GM23338 (cell line): ENCODE results near the gene CARTPT. TPM values are rescaled to one million over a fixed set of nuclear protein-coding genes. Genes with fewer than 3 reads are reported as not detected.

ENCODE experiments used
- ATAC-seq: fragments of 200-7000 bp; cut with Tn5 transposase; 3 replicates; pipeline ENCODE4 v1.9.1; 2020
- DNase-seq: peaks from one replicate; pipeline ENCODE4 v3.0.0-alpha.2; 2015; ENCODE audit warnings: low spot score
- H2AFZ ChIP-seq: fragments of 200-600 bp; sonication (generic); 2 replicates; pipeline ENCODE4 v1.8.0; 2016; ENCODE audit warnings: antibody characterized with exemption, mild to moderate bottlenecking, moderate library complexity
- H3F3A ChIP-seq: fragments of 200-600 bp; sonication (generic); replicated peaks from 2 replicates; pipeline ENCODE4 v1.8.0; 2017; ENCODE audit warnings: antibody characterized with exemption, mixed run types, low read depth
- H3K27ac ChIP-seq: fragments of 200-600 bp; sonication (generic); 2 replicates; pipeline ENCODE4 v1.6.1; 2016; ENCODE audit warnings: low read depth
- H3K27me3 ChIP-seq: fragments of 200-600 bp; sonication (generic); 2 replicates; pipeline ENCODE4 v1.8.0; 2016; ENCODE audit warnings: mild to moderate bottlenecking, mixed run types, moderate library complexity; ENCODE audit not compliant: insufficient read depth
- H3K36me3 ChIP-seq: fragments of 200-600 bp; sonication (generic); 2 replicates; pipeline ENCODE4 v1.8.0; 2016; ENCODE audit warnings: mild to moderate bottlenecking; ENCODE audit not compliant: insufficient read depth
- H3K4me1 ChIP-seq: fragments of 200-600 bp; sonication (generic); 2 replicates; pipeline ENCODE4 v1.8.0; 2016; ENCODE audit warnings: mild to moderate bottlenecking, moderate library complexity; ENCODE audit not compliant: insufficient read depth
- H3K4me2 ChIP-seq: fragments of 200-600 bp; sonication (generic); 2 replicates; pipeline ENCODE4 v1.7.1; 2017; ENCODE audit warnings: mixed run types
- H3K4me3 ChIP-seq: fragments of 200-600 bp; sonication (generic); 2 replicates; pipeline ENCODE4 v1.6.1; 2016; ENCODE audit warnings: mixed run types
- H3K79me2 ChIP-seq: fragments of 200-600 bp; sonication (generic); replicated peaks from 2 replicates; pipeline ENCODE4 v1.8.0; 2017; ENCODE audit warnings: mild to moderate bottlenecking; ENCODE audit not compliant: insufficient read depth
- H3K9me2 ChIP-seq: fragments of 200-600 bp; sonication (generic); 2 replicates; pipeline ENCODE4 v1.8.0; 2017; ENCODE audit not compliant: insufficient read depth
- H4K20me1 ChIP-seq: fragments of 200-600 bp; sonication (generic); replicated peaks from 2 replicates; pipeline ENCODE4 v1.8.0; 2017; ENCODE audit warnings: mild to moderate bottlenecking; ENCODE audit not compliant: insufficient read depth
- H3K27ac Mint-ChIP-seq: 2 replicates; pipeline ENCODE4 v1.8.0; 2020; ENCODE audit warnings: inconsistent platforms, mild to moderate bottlenecking, moderate library complexity, mixed read lengths
- H3K27me3 Mint-ChIP-seq: 3 replicates; pipeline ENCODE4 v1.8.0; 2022; ENCODE audit warnings: low read depth, mild to moderate bottlenecking, moderate library complexity, mixed read lengths, inconsistent platforms; ENCODE audit not compliant: insufficient read depth, poor library complexity
- H3K36me3 Mint-ChIP-seq: 3 replicates; pipeline ENCODE4 v1.8.0; 2021; ENCODE audit warnings: low read depth, mild to moderate bottlenecking, inconsistent platforms, moderate library complexity, mixed read lengths
- H3K4me1 Mint-ChIP-seq: 3 replicates; pipeline ENCODE4 v1.8.0; 2020; ENCODE audit warnings: mild to moderate bottlenecking, inconsistent platforms, mixed read lengths
- H3K4me3 Mint-ChIP-seq: 3 replicates; pipeline ENCODE4 v1.8.0; 2021; ENCODE audit warnings: moderate library complexity, mild to moderate bottlenecking, inconsistent platforms, mixed read lengths
- H3K9me3 Mint-ChIP-seq: 3 replicates; pipeline ENCODE4 v1.8.0; 2020; ENCODE audit warnings: moderate library complexity, mild to moderate bottlenecking, inconsistent platforms, mixed read lengths
- CREB1 ChIP-seq: fragments of 250-450 bp; sonication (Bioruptor Pico); IDR thresholded peaks from 2 replicates; pipeline ENCODE4 v1.5.0; 2020; ENCODE audit warnings: low read depth, mild to moderate bottlenecking, moderate library complexity
- EZH2 ChIP-seq: fragments of 200-600 bp; sonication (generic); IDR thresholded peaks from one replicate; pipeline ENCODE4 v1.8.0; 2017; ENCODE audit warnings: antibody characterized with exemption, mild to moderate bottlenecking, low read depth; ENCODE audit not compliant: unreplicated experiment
- EZH2phosphoT487 ChIP-seq: fragments of 200-600 bp; sonication (generic); IDR thresholded peaks from one replicate; pipeline ENCODE4 v1.8.1; 2018; ENCODE audit warnings: antibody characterized with exemption; ENCODE audit not compliant: unreplicated experiment
- JUNB ChIP-seq: IDR thresholded peaks from one replicate; pipeline ENCODE4 v1.6.1; 2016; ENCODE audit warnings: antibody characterized with exemption; ENCODE audit not compliant: unreplicated experiment
- NANOG ChIP-seq: IDR thresholded peaks from 2 replicates; pipeline ENCODE4 v1.6.1; 2016; ENCODE audit warnings: antibody characterized with exemption, borderline replicate concordance
- POLR2AphosphoS5 ChIP-seq: IDR thresholded peaks from 2 replicates; pipeline ENCODE4 v1.6.1; 2016; ENCODE audit warnings: antibody characterized with exemption, low read depth
- STAT1 ChIP-seq: IDR thresholded peaks from one replicate; pipeline ENCODE4 v1.6.1; 2016; ENCODE audit warnings: antibody characterized with exemption; ENCODE audit not compliant: unreplicated experiment
- ZNF114 ChIP-seq: fragments of 250-450 bp; sonication (Bioruptor Pico); IDR thresholded peaks from 2 replicates; pipeline ENCODE4 v1.5.0; 2020; ENCODE audit warnings: mild to moderate bottlenecking, moderate library complexity
- ZNF331 ChIP-seq: fragments of 250-450 bp; sonication (Bioruptor Pico); IDR thresholded peaks from 2 replicates; pipeline ENCODE4 v1.5.0; 2020; ENCODE audit warnings: low read depth, mild to moderate bottlenecking, moderate library complexity
- polyA plus RNA-seq: library from polyadenylated mRNA; unstranded; fragments of >200 nt; fragmentation: Nextera tagmentation; extraction: Ambion mirVana; gene quantifications from 2 replicates; pipeline ENCODE4 v1.2.1, GENCODE V29; 2016
- total RNA-seq: library from RNA; depleted of rRNA; stranded (reverse); fragments of >200 nt; shearing (Covaris generic); gene quantifications from 2 replicates; pipeline ENCODE4 v1.2.3, GENCODE V29; 2014
- TF ChIP-seq, protein P1 (sequence below): IDR thresholded peaks from 2 replicates; pipeline ENCODE4 v1.6.1; 2016; ENCODE audit warnings: antibody characterized with exemption
- TF ChIP-seq, protein P2 (sequence below): IDR thresholded peaks from one replicate; pipeline ENCODE4 v1.6.1; 2018; ENCODE audit warnings: antibody characterized with exemption; ENCODE audit not compliant: unreplicated experiment
- TF ChIP-seq, protein P3 (sequence below): fragments of 250-450 bp; sonication (Bioruptor Pico); IDR thresholded peaks from 2 replicates; pipeline ENCODE4 v1.5.0; 2020; ENCODE audit warnings: mild to moderate bottlenecking, moderate library complexity

Gene CARTPT
- total and polyA plus RNA-seq, 2 experiments from 2014 or later = not detected

DNA sequence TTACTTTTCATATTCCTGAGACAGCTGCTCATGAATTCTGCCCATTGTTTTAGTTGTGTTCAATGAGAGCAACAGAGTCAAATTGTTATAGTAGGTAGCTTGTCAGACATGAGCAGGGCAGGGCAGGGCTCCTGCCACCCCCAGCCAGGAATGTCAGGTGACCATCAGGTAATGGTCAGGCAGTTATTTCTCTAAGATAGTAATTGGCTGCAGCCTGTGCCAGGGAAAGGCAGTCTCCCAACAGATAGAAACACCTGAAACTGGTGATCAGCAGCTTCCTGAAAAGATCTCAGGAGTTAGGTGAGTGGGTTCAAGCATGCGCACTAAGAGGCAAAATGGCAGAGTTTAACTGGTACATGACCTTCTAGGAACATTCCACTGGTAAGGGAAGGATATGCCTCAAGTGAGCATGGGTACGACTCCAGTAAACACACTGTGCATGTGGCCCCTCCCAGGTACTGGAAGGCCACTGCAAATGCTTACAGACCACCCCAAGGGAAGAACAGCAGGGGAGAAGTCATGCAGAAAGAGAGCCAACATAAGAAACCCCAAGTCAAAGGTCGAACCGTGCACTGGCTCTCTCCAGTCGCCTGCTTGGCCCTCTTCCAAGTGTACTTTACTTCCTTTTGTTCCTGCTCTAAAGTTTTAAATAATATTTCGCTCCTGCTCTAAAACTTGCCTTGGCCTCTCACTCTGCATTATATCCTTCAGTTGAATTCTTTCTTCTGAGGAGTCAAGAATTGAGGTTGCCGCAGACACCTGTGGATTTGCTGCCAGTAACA lies 25.1 kb downstream of the CARTPT start (continued):
- TF ChIP-seq, protein P1, sequence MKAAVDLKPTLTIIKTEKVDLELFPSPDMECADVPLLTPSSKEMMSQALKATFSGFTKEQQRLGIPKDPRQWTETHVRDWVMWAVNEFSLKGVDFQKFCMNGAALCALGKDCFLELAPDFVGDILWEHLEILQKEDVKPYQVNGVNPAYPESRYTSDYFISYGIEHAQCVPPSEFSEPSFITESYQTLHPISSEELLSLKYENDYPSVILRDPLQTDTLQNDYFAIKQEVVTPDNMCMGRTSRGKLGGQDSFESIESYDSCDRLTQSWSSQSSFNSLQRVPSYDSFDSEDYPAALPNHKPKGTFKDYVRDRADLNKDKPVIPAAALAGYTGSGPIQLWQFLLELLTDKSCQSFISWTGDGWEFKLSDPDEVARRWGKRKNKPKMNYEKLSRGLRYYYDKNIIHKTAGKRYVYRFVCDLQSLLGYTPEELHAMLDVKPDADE = no peak
- TF ChIP-seq ZNF331 (CRISPR knock-in tag) = no peak
- no peak for TF ChIP-seq EZH2
- TF ChIP-seq JUNB = no peak
- TF ChIP-seq STAT1 = no peak

DNA sequence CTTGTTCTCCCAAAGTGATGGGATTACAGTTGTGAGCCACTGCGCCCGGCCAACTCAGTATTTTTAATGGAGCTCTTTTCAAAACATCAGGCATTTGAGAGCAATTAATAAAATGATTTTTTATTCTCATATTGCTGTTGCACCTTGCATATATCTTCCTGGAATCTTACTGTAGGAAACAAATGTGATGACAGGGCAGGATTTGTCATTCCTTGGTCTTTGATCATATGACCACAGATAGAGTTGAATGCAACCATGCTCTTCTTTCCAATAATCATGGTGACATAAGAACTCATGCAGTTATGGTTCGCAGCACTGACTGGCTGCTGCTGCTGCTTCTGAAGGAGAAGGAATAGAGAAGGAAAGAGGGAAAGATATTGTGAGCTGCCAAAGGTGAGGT lies 28.1 kb downstream of the CARTPT start:
- Histone ChIP-seq H3K9me2 (no peaks in the 10 kb centered on the region), H3K4me2 (no peak overlapping the region), H3K27me3 (no peaks in the 10 kb centered on the region), H3K4me1 (0 out of 2 replicates have a peak, but pooled peaks cover 3% of the 10 kb centered on the region), H3K36me3 (no peaks in the 10 kb centered on the region), H4K20me1 (no peaks in the 10 kb centered on the region), H3K4me3 (no peak overlapping the region), H3K79me2 (no peaks in the 10 kb centered on the region), H3K27ac (no peak overlapping the region), H2AFZ (no peak overlapping the region), H3F3A (no peaks in the 10 kb centered on the region)
- no peaks in the 10 kb centered on the region for H3K27me3 Mint-ChIP-seq
- no peaks in the 10 kb centered on the region for H3K36me3 Mint-ChIP-seq
- peaks cover 11% of the 10 kb centered on the region for H3K4me1 Mint-ChIP-seq
- H3K27ac Mint-ChIP-seq = no peak overlapping the region
- H3K9me3 Mint-ChIP-seq = no peaks in the 10 kb centered on the region
- ATAC-seq = no peak
- DNase-seq = no peak
- H3K4me3 Mint-ChIP-seq = no peak overlapping the region
- TF ChIP-seq EZH2phosphoT487 = no peak
- TF ChIP-seq EZH2 = no peak
- no peak for TF ChIP-seq POLR2AphosphoS5
- no peak for TF ChIP-seq CREB1 (CRISPR knock-in tag)
- no peak for TF ChIP-seq JUNB
- TF ChIP-seq, protein P2, sequence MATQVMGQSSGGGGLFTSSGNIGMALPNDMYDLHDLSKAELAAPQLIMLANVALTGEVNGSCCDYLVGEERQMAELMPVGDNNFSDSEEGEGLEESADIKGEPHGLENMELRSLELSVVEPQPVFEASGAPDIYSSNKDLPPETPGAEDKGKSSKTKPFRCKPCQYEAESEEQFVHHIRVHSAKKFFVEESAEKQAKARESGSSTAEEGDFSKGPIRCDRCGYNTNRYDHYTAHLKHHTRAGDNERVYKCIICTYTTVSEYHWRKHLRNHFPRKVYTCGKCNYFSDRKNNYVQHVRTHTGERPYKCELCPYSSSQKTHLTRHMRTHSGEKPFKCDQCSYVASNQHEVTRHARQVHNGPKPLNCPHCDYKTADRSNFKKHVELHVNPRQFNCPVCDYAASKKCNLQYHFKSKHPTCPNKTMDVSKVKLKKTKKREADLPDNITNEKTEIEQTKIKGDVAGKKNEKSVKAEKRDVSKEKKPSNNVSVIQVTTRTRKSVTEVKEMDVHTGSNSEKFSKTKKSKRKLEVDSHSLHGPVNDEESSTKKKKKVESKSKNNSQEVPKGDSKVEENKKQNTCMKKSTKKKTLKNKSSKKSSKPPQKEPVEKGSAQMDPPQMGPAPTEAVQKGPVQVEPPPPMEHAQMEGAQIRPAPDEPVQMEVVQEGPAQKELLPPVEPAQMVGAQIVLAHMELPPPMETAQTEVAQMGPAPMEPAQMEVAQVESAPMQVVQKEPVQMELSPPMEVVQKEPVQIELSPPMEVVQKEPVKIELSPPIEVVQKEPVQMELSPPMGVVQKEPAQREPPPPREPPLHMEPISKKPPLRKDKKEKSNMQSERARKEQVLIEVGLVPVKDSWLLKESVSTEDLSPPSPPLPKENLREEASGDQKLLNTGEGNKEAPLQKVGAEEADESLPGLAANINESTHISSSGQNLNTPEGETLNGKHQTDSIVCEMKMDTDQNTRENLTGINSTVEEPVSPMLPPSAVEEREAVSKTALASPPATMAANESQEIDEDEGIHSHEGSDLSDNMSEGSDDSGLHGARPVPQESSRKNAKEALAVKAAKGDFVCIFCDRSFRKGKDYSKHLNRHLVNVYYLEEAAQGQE = no peak
- TF ChIP-seq ZNF331 (CRISPR knock-in tag) = no peak
- TF ChIP-seq NANOG = no peak
- TF ChIP-seq ZNF114 (CRISPR knock-in tag) = no peak
- TF ChIP-seq, protein P3, sequence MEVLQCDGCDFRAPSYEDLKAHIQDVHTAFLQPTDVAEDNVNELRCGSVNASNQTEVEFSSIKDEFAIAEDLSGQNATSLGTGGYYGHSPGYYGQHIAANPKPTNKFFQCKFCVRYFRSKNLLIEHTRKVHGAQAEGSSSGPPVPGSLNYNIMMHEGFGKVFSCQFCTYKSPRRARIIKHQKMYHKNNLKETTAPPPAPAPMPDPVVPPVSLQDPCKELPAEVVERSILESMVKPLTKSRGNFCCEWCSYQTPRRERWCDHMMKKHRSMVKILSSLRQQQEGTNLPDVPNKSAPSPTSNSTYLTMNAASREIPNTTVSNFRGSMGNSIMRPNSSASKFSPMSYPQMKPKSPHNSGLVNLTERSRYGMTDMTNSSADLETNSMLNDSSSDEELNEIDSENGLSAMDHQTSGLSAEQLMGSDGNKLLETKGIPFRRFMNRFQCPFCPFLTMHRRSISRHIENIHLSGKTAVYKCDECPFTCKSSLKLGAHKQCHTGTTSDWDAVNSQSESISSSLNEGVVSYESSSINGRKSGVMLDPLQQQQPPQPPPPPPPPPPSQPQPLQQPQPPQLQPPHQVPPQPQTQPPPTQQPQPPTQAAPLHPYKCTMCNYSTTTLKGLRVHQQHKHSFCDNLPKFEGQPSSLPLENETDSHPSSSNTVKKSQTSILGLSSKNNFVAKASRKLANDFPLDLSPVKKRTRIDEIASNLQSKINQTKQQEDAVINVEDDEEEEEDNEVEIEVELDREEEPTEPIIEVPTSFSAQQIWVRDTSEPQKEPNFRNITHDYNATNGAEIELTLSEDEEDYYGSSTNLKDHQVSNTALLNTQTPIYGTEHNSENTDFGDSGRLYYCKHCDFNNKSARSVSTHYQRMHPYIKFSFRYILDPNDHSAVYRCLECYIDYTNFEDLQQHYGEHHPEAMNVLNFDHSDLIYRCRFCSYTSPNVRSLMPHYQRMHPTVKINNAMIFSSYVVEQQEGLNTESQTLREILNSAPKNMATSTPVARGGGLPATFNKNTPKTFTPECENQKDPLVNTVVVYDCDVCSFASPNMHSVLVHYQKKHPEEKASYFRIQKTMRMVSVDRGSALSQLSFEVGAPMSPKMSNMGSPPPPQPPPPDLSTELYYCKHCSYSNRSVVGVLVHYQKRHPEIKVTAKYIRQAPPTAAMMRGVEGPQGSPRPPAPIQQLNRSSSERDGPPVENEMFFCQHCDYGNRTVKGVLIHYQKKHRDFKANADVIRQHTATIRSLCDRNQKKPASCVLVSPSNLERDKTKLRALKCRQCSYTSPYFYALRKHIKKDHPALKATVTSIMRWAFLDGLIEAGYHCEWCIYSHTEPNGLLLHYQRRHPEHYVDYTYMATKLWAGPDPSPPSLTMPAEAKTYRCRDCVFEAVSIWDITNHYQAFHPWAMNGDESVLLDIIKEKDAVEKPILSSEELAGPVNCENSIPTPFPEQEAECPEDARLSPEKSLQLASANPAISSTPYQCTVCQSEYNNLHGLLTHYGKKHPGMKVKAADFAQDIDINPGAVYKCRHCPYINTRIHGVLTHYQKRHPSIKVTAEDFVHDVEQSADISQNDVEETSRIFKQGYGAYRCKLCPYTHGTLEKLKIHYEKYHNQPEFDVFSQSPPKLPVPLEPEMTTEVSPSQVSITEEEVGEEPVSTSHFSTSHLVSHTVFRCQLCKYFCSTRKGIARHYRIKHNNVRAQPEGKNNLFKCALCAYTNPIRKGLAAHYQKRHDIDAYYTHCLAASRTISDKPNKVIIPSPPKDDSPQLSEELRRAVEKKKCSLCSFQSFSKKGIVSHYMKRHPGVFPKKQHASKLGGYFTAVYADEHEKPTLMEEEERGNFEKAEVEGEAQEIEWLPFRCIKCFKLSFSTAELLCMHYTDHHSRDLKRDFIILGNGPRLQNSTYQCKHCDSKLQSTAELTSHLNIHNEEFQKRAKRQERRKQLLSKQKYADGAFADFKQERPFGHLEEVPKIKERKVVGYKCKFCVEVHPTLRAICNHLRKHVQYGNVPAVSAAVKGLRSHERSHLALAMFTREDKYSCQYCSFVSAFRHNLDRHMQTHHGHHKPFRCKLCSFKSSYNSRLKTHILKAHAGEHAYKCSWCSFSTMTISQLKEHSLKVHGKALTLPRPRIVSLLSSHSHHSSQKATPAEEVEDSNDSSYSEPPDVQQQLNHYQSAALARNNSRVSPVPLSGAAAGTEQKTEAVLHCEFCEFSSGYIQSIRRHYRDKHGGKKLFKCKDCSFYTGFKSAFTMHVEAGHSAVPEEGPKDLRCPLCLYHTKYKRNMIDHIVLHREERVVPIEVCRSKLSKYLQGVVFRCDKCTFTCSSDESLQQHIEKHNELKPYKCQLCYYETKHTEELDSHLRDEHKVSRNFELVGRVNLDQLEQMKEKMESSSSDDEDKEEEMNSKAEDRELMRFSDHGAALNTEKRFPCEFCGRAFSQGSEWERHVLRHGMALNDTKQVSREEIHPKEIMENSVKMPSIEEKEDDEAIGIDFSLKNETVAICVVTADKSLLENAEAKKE (CRISPR knock-in tag) = no peak
